BLaER1 treated with 17β-estradiol and CSF1 and Interleukin-3, amounts not matched to agents 10 nM and 100 nM (cell line): ENCODE measurements around the gene NCBP1.

Source experiments
- H3K27ac ChIP-seq, 11 experiments: shearing (Covaris generic); formaldehyde crosslinking; 2 replicates each; pipeline ENCODE4 v1.8.1; 2022
- H3K27me3 ChIP-seq, 11 experiments: shearing (Covaris generic); formaldehyde crosslinking; 2 replicates each; pipeline ENCODE4 v1.8.1; 2022
- H3K36me3 ChIP-seq, 11 experiments: shearing (Covaris generic); formaldehyde crosslinking; 2 replicates each; pipeline ENCODE4 v1.8.1; 2022
- H3K4me1 ChIP-seq, 10 experiments: shearing (Covaris generic); formaldehyde crosslinking; 2 replicates each; pipeline ENCODE4 v1.8.1; 2022
- H3K4me2 ChIP-seq, 11 experiments: shearing (Covaris generic); formaldehyde crosslinking; 2 replicates each; pipeline ENCODE4 v1.8.1; 2022
- H3K4me3 ChIP-seq, 10 experiments: shearing (Covaris generic); formaldehyde crosslinking; 2 replicates each; pipeline ENCODE4 v1.8.1; 2022
- H3K9ac ChIP-seq, 11 experiments: shearing (Covaris generic); formaldehyde crosslinking; 2 replicates each; pipeline ENCODE4 v1.8.1; 2022
- H3K9me3 ChIP-seq, 11 experiments: shearing (Covaris generic); formaldehyde crosslinking; replicated peaks in 1 of 11; 2 replicates each; pipeline ENCODE4 v1.8.1; 2022
- H4K20me1 ChIP-seq, 11 experiments: shearing (Covaris generic); formaldehyde crosslinking; 2 replicates each; pipeline ENCODE4 v1.8.1; 2022
- Cebpa-rat ChIP-seq, 11 experiments: shearing (Covaris generic); IDR thresholded peaks; 2 replicates each; pipeline ENCODE4 v1.8.1; 2022

Gene NCBP1

GRCh38 chr9:97651646-97652045 is 18.0 kb downstream of the NCBP1 start:
- H3K36me3 ChIP-seq: peaks cover 95 to 100% (median 100%) of the 10 kb centered on the region in 11 experiments
- no peaks in the 10 kb centered on the region for H3K9me3 ChIP-seq
- H3K4me3 ChIP-seq: no peak overlapping the region
- peak overlapping the region in 2 of 11 experiments; percentile 20 to 46; a peak in 4 of 22 replicates for H3K27ac ChIP-seq
- no peak overlapping the region for H3K9ac ChIP-seq
- peaks cover 0 to 17% (median 5%) of the 10 kb centered on the region in 10 experiments; a peak in 8 of 20 replicates for H3K4me1 ChIP-seq
- no peaks in the 10 kb centered on the region for H3K27me3 ChIP-seq
- peak overlapping the region in 3 of 11 experiments; percentile 28 to 55 (median 42); a peak in 4 of 22 replicates for H3K4me2 ChIP-seq
- no peak for TF ChIP-seq Cebpa-rat (IDR thresholded peaks at IDR 0.05)
- peaks cover 0 to 46% (median 6%) of the 10 kb centered on the region in 11 experiments; a peak in 9 of 22 replicates for H4K20me1 ChIP-seq

GRCh38 chr9:97658707-97659106 is 25.1 kb downstream of the NCBP1 start:
- Histone ChIP-seq H4K20me1 (peaks cover 0 to 6% (median 0%) of the 10 kb centered on the region in 11 experiments; a peak in 2 of 22 replicates), H3K36me3 (peaks cover 90 to 100% (median 99%) of the 10 kb centered on the region in 11 experiments), H3K9me3 (no peaks in the 10 kb centered on the region), H3K27ac (no peak overlapping the region), H3K9ac (no peak overlapping the region), H3K27me3 (no peaks in the 10 kb centered on the region), H3K4me3 (no peak overlapping the region), H3K4me2 (no peak overlapping the region), H3K4me1 (peaks cover 0 to 22% (median 8%) of the 10 kb centered on the region in 10 experiments; a peak in 8 of 20 replicates)
- TF ChIP-seq Cebpa-rat (IDR thresholded peaks at IDR 0.05): no peak

GRCh38 chr9:97659771-97660170 is 26.1 kb downstream of the NCBP1 start:
- Histone ChIP-seq H3K36me3 (peaks cover 90 to 100% (median 99%) of the 10 kb centered on the region in 11 experiments), H3K4me1 (peaks cover 0 to 22% (median 8%) of the 10 kb centered on the region in 10 experiments; a peak in 8 of 20 replicates), H3K27me3 (no peaks in the 10 kb centered on the region), H3K9ac (no peak overlapping the region), H3K27ac (peak overlapping the region in 2 of 11 experiments; percentile 31 to 39; a peak in 4 of 22 replicates), H4K20me1 (peaks cover 0 to 13% (median 0%) of the 10 kb centered on the region in 11 experiments; a peak in 4 of 22 replicates), H3K4me2 (peak overlapping the region in 4 of 11 experiments; percentile 1 to 65 (median 16); a peak in 6 of 22 replicates), H3K9me3 (no peaks in the 10 kb centered on the region), H3K4me3 (no peak overlapping the region)
- TF ChIP-seq Cebpa-rat (IDR thresholded peaks at IDR 0.05): no peak

GRCh38 chr9:97660340-97660739 is 26.7 kb downstream of the NCBP1 start:
- Histone ChIP-seq H3K27ac (peak overlapping the region in 2 of 11 experiments; percentile 31 to 39; a peak in 3 of 22 replicates), H3K36me3 (peaks cover 90 to 100% (median 99%) of the 10 kb centered on the region in 11 experiments)

GRCh38 chr9:97660847-97661246 is 27.2 kb downstream of the NCBP1 start:
- Histone ChIP-seq H4K20me1 (peaks cover 0 to 13% (median 0%) of the 10 kb centered on the region in 11 experiments; a peak in 4 of 22 replicates), H3K4me3 (no peak overlapping the region), H3K27ac (0 out of 22 replicates have a peak overlapping the region, but pooled peaks of 1 of the 11 experiments have one; percentile 31), H3K27me3 (no peaks in the 10 kb centered on the region), H3K36me3 (peaks cover 88 to 99% (median 98%) of the 10 kb centered on the region in 11 experiments), H3K4me2 (peak overlapping the region in 3 of 11 experiments; percentile 14 to 65 (median 17); a peak in 2 of 22 replicates), H3K9me3 (no peaks in the 10 kb centered on the region), H3K4me1 (peaks cover 0 to 22% (median 8%) of the 10 kb centered on the region in 10 experiments; a peak in 8 of 20 replicates), H3K9ac (no peak overlapping the region)
- TF ChIP-seq Cebpa-rat (IDR thresholded peaks at IDR 0.05): no peak

More at GRCh38 chr9:97660340-97660739, 26.7 kb downstream of the NCBP1 start:
- H3K4me3 ChIP-seq: no peak overlapping the region
- no peak overlapping the region for H3K9ac ChIP-seq
- H3K4me2 ChIP-seq: peak overlapping the region in 5 of 11 experiments; percentile 1 to 65 (median 14); a peak in 6 of 22 replicates
- no peak for TF ChIP-seq Cebpa-rat (IDR thresholded peaks at IDR 0.05)
- peaks cover 0 to 13% (median 0%) of the 10 kb centered on the region in 11 experiments; a peak in 4 of 22 replicates for H4K20me1 ChIP-seq
- no peaks in the 10 kb centered on the region for H3K9me3 ChIP-seq
- peaks cover 0 to 22% (median 8%) of the 10 kb centered on the region in 10 experiments; a peak in 8 of 20 replicates for H3K4me1 ChIP-seq
- no peaks in the 10 kb centered on the region for H3K27me3 ChIP-seq

GRCh38 chr9:97665742-97666141 is 32.1 kb downstream of the NCBP1 start:
- no peak overlapping the region for H3K27ac ChIP-seq
- peaks cover 94 to 99% (median 98%) of the 10 kb centered on the region in 11 experiments for H3K36me3 ChIP-seq
- no peaks in the 10 kb centered on the region for H3K9me3 ChIP-seq
- H3K4me3 ChIP-seq: no peak overlapping the region
- H3K4me2 ChIP-seq: no peak overlapping the region
- H3K27me3 ChIP-seq: no peaks in the 10 kb centered on the region
- TF ChIP-seq Cebpa-rat (IDR thresholded peaks at IDR 0.05): no peak
- peaks cover 0 to 33% (median 12%) of the 10 kb centered on the region in 11 experiments; a peak in 13 of 22 replicates for H4K20me1 ChIP-seq
- no peak overlapping the region for H3K9ac ChIP-seq
- peaks cover 0 to 21% (median 9%) of the 10 kb centered on the region in 10 experiments; a peak in 12 of 20 replicates for H3K4me1 ChIP-seq

GRCh38 chr9:97666907-97667686 is 33.5 kb downstream of the NCBP1 start:
- Histone ChIP-seq H3K9ac (no peak overlapping the region), H3K9me3 (no peaks in the 10 kb centered on the region), H4K20me1 (peaks cover 0 to 33% (median 15%) of the 10 kb centered on the region in 11 experiments; a peak in 13 of 22 replicates), H3K4me3 (no peak overlapping the region), H3K36me3 (peaks cover 94 to 99% (median 98%) of the 10 kb centered on the region in 11 experiments), H3K4me1 (peaks cover 0 to 18% (median 9%) of the 10 kb centered on the region in 10 experiments; a peak in 11 of 20 replicates), H3K4me2 (peak overlapping the region in 2 of 11 experiments; percentile 23 to 44; a peak in 3 of 22 replicates), H3K27me3 (no peaks in the 10 kb centered on the region), H3K27ac (no peak overlapping the region)
- no peak for TF ChIP-seq Cebpa-rat (IDR thresholded peaks at IDR 0.05)

GRCh38 chr9:97668485-97668884 is 34.9 kb downstream of the NCBP1 start:
- H4K20me1 ChIP-seq: peaks cover 0 to 45% (median 19%) of the 10 kb centered on the region in 11 experiments; a peak in 14 of 22 replicates
- no peak for TF ChIP-seq Cebpa-rat (IDR thresholded peaks at IDR 0.05)
- peaks cover 94 to 99% (median 98%) of the 10 kb centered on the region in 11 experiments for H3K36me3 ChIP-seq
- H3K9ac ChIP-seq: no peak overlapping the region
- H3K27ac ChIP-seq: no peak overlapping the region
- no peaks in the 10 kb centered on the region for H3K27me3 ChIP-seq
- no peak overlapping the region for H3K4me3 ChIP-seq
- H3K4me2 ChIP-seq: no peak overlapping the region
- no peaks in the 10 kb centered on the region for H3K9me3 ChIP-seq
- H3K4me1 ChIP-seq: peaks cover 0 to 18% (median 9%) of the 10 kb centered on the region in 10 experiments; a peak in 11 of 20 replicates

- no peaks in the 10 kb centered on the region for H3K27me3 ChIP-seq
- no peak overlapping the region for H3K27ac ChIP-seq
- H3K4me2 ChIP-seq: no peak overlapping the region
- H3K36me3 ChIP-seq: peaks cover 95 to 100% (median 99%) of the 10 kb centered on the region in 11 experiments
- H3K4me1 ChIP-seq: peaks cover 0 to 18% (median 9%) of the 10 kb centered on the region in 10 experiments; a peak in 11 of 20 replicates
- no peak overlapping the region for H3K4me3 ChIP-seq
- no peaks in the 10 kb centered on the region for H3K9me3 ChIP-seq
- TF ChIP-seq Cebpa-rat (IDR thresholded peaks at IDR 0.05): no peak
- no peak overlapping the region for H3K9ac ChIP-seq
- H4K20me1 ChIP-seq: peaks cover 0 to 49% (median 19%) of the 10 kb centered on the region in 11 experiments; a peak in 11 of 22 replicates
These were observed 37.0 kb downstream of the NCBP1 start for GRCh38 chr9:97670586-97670985.
